ENCODE results near the gene SPATA46.

The SPATA46 gene

DNA sequence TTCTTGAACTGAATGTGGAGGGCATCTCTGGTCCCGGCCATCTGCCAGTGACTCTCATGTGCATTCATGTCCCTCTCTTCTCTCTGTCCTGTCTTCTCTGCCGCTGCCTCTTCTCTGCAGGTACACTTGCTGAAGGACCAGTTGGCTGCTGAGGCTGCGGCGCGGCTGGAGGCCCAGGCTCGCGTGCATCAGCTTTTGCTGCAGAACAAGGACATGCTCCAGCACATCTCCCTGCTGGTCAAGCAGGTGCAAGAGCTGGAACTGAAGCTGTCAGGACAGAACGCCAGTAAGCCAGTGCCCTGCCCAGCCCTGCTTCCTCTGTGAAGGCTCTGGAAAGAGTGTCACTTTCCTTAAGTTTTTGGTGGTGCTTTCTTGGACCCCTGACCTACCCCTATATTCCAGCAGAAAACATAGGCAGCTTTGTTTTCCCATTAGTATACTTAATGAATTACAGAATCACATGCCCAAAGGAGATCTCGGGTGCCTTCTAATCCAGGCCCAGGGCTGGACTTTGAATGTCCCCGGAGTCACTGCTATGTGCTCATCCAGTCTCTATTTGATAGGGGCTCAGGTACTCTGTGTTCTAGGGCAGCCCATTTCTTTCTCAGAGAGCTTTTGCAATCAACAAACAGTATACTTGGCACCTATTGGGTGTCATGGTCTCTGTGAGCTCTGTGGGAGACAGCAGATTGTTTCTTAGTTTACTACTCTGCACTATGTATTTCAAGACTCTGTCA is 11.2 kb downstream of the SPATA46 start:
- H3K79me2 ChIP-seq (ENCODE audit: control insufficient read depth, insufficient read depth, low read length, unreplicated experiment) = no peaks in the 10 kb centered on the region
- H3K4me3 ChIP-seq (ENCODE audit: low read depth, low read length) = no peak overlapping the region
- H2AFZ ChIP-seq (ENCODE audit: low read length, unreplicated experiment) = no peak overlapping the region
- no peak overlapping the region for H3K27ac ChIP-seq (ENCODE audit: low read depth, low read length)
- H3K36me3 ChIP-seq (ENCODE audit: insufficient read depth, low read length) = no peaks in the 10 kb centered on the region
- no peaks in the 10 kb centered on the region for H3K4me1 ChIP-seq (ENCODE audit: control insufficient read depth, insufficient read depth, low read length, unreplicated experiment)
- H3K27me3 ChIP-seq (ENCODE audit: insufficient read depth, low read length) = no peaks in the 10 kb centered on the region

DNA sequence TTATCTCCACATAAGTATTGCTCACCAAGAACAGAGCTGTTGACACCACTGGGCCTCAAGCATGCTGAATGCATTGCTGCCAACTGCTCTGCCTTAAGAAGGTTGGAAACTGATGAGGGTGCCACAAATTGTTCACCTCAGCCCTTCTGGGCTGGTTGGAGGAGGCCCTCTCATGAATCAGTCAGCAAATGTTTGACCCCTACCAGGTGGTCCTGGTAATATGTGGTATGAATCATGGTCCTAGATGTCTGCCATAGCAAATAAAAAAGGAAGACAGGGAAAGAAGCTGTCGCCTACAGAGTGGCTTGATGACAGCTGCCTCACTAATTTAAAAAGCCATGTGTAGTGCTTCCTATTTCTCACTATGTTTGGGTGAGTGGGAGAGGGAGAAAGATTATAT is 12.2 kb downstream of the SPATA46 start:
- Histone ChIP-seq H3K79me2 (ENCODE audit: control insufficient read depth, insufficient read depth, low read length, unreplicated experiment) (no peaks in the 10 kb centered on the region), H3K27ac (ENCODE audit: low read depth, low read length) (no peak overlapping the region), H3K27me3 (ENCODE audit: insufficient read depth, low read length) (no peaks in the 10 kb centered on the region), H2AFZ (ENCODE audit: low read length, unreplicated experiment) (no peak overlapping the region), H3K4me3 (ENCODE audit: low read depth, low read length) (no peak overlapping the region), H3K36me3 (ENCODE audit: insufficient read depth, low read length) (no peaks in the 10 kb centered on the region), H3K4me1 (ENCODE audit: control insufficient read depth, insufficient read depth, low read length, unreplicated experiment) (no peaks in the 10 kb centered on the region)

DNA sequence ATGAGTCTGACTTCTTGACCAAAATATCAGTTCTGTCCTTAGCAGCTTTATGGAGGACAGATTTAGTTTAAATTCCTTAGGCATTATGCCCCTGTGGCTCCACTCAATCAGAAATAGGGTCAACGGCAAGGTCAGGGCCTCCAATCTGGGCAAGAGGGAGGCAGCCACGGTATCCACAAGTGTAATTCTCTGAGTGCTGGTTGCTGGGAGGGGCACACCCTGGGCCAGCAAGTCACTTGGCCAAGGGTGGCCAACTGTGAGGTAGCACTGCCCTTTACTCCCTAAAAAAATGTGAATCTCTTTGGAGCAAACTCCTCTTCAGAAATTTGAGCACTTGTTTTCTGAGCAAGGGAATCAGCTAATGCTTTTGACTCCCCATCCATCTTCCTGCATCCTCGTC is 12.8 kb downstream of the SPATA46 start:
- Histone ChIP-seq H3K36me3 (ENCODE audit: insufficient read depth, low read length) (no peaks in the 10 kb centered on the region), H2AFZ (ENCODE audit: low read length, unreplicated experiment) (no peak overlapping the region), H3K27ac (ENCODE audit: low read depth, low read length) (no peak overlapping the region), H3K27me3 (ENCODE audit: insufficient read depth, low read length) (no peaks in the 10 kb centered on the region), H3K4me1 (ENCODE audit: control insufficient read depth, insufficient read depth, low read length, unreplicated experiment) (no peaks in the 10 kb centered on the region), H3K79me2 (ENCODE audit: control insufficient read depth, insufficient read depth, low read length, unreplicated experiment) (no peaks in the 10 kb centered on the region), H3K4me3 (ENCODE audit: low read depth, low read length) (no peak overlapping the region)

DNA sequence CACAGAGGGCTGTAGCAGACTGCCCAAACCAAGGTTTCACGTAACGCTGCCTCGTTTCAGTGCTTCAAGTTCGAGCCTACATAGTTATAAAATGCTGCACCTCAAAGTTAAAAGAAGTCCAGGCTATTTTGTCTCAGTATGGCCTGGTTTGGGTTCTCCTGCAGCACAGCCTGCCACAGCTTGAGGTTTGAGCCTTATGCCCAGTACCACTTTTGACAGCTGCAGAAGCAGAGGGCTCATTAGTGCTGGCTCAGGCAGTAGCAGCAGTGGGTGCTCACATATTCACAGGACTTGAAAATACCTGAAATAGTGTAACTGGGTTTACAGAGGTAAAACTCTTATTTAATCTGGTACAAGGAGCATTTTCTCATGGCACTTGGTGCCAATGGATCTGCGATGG is 15.3 kb downstream of the SPATA46 start:
- no peak overlapping the region for H3K27ac ChIP-seq (ENCODE audit: low read depth, low read length)
- H2AFZ ChIP-seq (ENCODE audit: low read length, unreplicated experiment) = no peak overlapping the region
- H3K79me2 ChIP-seq (ENCODE audit: control insufficient read depth, insufficient read depth, low read length, unreplicated experiment) = no peaks in the 10 kb centered on the region
- no peaks in the 10 kb centered on the region for H3K4me1 ChIP-seq (ENCODE audit: control insufficient read depth, insufficient read depth, low read length, unreplicated experiment)
- H3K4me3 ChIP-seq (ENCODE audit: low read depth, low read length) = no peak overlapping the region
- no peaks in the 10 kb centered on the region for H3K27me3 ChIP-seq (ENCODE audit: insufficient read depth, low read length)
- no peaks in the 10 kb centered on the region for H3K36me3 ChIP-seq (ENCODE audit: insufficient read depth, low read length)

DNA sequence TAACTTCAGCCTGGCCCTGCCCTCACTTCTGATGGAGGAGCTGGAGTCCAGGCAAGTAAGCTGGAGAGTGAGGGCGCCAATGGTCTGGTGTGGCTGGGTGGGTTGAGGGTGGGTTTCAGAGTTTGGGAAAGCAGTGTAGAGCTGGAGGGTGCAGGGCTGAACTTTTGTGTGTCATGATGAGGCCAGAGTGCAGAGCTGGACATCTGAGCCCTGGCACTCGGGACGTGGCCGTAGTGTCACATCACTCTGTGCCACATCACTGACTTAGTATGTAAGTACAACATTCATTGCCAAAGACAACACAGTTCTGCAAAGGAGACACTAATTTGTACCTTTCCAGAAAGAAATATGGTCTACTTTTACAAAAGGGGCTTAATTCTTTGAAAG is 15.8 kb downstream of the SPATA46 start:
- Histone ChIP-seq H3K79me2 (ENCODE audit: control insufficient read depth, insufficient read depth, low read length, unreplicated experiment) (no peaks in the 10 kb centered on the region), H3K27ac (ENCODE audit: low read depth, low read length) (no peak overlapping the region), H2AFZ (ENCODE audit: low read length, unreplicated experiment) (no peak overlapping the region), H3K36me3 (ENCODE audit: insufficient read depth, low read length) (no peaks in the 10 kb centered on the region), H3K4me1 (ENCODE audit: control insufficient read depth, insufficient read depth, low read length, unreplicated experiment) (no peaks in the 10 kb centered on the region), H3K27me3 (ENCODE audit: insufficient read depth, low read length) (no peaks in the 10 kb centered on the region), H3K4me3 (ENCODE audit: low read depth, low read length) (no peak overlapping the region)

DNA sequence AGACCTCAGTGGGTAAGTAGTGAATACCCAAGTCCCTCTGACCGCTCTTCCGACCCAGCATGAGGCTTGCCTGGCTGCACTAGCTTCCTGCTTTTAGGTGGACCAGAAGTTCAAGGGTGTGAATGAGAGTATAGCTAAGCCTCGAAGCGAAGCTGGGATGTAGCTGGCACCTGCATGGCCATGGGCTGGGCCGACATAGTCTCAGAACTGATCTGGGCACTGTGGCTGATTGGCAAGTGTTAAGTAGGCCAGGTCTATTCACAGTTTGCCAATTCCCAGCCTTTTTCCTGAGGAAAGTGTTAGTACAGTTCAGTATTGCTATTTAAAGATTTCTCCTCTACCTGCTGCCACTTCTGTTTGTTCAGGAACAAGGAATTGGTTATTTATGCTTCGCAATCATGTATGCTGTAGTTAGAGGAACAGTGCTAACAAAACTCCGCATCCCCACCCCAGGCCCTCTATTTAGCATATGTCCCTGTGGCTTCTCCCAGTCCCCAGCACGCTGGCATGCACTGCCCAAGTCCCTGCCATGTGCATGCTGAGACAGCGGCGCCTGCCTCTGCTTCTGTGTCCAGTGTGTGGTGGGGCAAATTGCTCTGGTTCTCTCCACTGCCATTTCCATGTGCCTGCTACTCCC is 16.3 kb downstream of the SPATA46 start:
- no peak overlapping the region for H3K27ac ChIP-seq (ENCODE audit: low read depth, low read length)
- H2AFZ ChIP-seq (ENCODE audit: low read length, unreplicated experiment) = no peak overlapping the region
- H3K36me3 ChIP-seq (ENCODE audit: insufficient read depth, low read length) = no peaks in the 10 kb centered on the region
- no peaks in the 10 kb centered on the region for H3K4me1 ChIP-seq (ENCODE audit: control insufficient read depth, insufficient read depth, low read length, unreplicated experiment)
- H3K27me3 ChIP-seq (ENCODE audit: insufficient read depth, low read length) = no peaks in the 10 kb centered on the region
- H3K4me3 ChIP-seq (ENCODE audit: low read depth, low read length) = no peak overlapping the region
- no peaks in the 10 kb centered on the region for H3K79me2 ChIP-seq (ENCODE audit: control insufficient read depth, insufficient read depth, low read length, unreplicated experiment)

DNA sequence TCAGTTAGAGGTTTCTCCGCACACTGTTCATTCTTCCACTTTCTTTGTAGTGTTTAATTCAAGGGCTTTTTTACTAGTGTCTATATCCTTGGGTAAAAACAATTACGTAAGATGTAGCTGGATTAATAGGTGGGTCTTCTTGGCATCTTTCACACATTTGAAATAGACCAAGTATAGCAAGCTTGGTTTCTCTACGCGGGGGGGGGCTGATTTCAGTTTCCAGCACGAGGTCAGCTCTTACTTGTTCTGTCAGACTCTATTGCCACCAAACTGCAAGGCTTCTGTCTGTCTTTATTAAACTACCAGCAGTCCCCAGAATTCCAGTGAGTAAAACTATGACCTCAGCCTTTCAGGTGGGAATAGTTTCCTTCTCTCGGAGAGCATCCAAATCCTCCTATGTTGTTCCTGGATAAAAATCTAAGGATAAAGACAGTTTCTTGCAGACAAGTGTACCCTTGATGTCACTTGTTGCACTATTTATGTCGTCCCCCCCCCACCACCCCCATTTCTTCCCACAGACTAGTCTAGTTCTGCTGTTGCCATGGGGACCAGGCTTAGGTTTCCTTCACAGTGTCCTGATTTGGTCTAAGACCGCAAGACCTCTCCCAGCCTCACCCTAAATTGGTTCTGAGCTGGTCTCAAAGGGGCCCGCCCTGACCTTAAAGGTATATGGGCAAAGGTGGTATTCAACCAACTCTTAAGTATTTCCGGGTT is 17.0 kb downstream of the SPATA46 start:
- Histone ChIP-seq H3K4me3 (ENCODE audit: low read depth, low read length) (no peak overlapping the region), H3K79me2 (ENCODE audit: control insufficient read depth, insufficient read depth, low read length, unreplicated experiment) (no peaks in the 10 kb centered on the region), H3K27ac (ENCODE audit: low read depth, low read length) (no peak overlapping the region), H3K36me3 (ENCODE audit: insufficient read depth, low read length) (no peaks in the 10 kb centered on the region), H3K4me1 (ENCODE audit: control insufficient read depth, insufficient read depth, low read length, unreplicated experiment) (no peaks in the 10 kb centered on the region), H3K27me3 (ENCODE audit: insufficient read depth, low read length) (no peaks in the 10 kb centered on the region), H2AFZ (ENCODE audit: low read length, unreplicated experiment) (no peak overlapping the region)

DNA sequence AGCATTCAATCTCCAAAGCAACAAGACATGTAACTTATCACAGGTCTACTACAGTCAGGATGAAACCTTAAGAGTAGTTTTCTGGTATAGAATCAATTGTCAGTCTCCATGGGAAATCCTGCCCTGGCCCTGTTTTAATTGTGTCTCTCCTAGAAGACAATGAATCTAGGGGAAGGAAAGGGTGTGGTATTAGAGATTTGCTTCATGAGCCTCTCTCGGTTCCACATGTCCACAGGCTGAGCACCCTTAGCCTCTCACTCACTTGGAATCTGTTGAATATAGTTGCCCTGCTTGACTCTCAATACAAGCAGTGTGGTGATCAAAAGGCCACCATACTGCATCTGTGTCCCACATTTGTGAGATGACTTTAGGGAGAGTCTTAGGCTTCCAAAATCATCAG is 17.7 kb downstream of the SPATA46 start:
- Histone ChIP-seq H3K79me2 (ENCODE audit: control insufficient read depth, insufficient read depth, low read length, unreplicated experiment) (no peaks in the 10 kb centered on the region), H3K36me3 (ENCODE audit: insufficient read depth, low read length) (no peaks in the 10 kb centered on the region), H3K27ac (ENCODE audit: low read depth, low read length) (no peak overlapping the region), H3K4me1 (ENCODE audit: control insufficient read depth, insufficient read depth, low read length, unreplicated experiment) (no peaks in the 10 kb centered on the region), H3K27me3 (ENCODE audit: insufficient read depth, low read length) (no peaks in the 10 kb centered on the region), H2AFZ (ENCODE audit: low read length, unreplicated experiment) (no peak overlapping the region), H3K4me3 (ENCODE audit: low read depth, low read length) (no peak overlapping the region)

DNA sequence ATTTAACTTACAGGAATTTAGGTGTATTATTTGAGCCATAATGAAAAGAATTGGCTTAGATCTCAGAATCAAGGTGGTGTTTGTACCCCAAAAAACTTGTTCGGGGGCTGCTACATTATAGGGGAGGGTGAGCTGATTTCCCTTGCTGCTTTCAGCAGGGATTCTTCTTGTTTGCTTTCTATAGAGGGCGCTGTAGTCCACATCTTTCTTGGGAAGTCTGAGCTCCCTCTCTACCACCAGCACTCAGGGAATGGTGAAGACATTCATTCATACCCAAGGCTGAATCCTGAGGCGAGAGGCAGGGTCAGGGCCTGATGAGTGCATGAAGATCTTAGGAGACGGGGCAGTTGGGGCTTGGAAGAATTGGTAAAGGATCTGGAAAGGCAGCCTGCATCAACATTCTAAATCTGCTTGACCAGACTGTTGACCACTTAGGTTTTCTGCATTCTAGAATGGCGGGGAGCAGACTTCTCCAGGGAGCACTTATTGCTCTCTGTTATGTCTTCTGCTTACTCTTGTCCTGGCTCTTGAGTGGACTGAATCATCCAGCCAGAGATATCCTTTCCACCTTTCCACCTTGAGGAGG is 18.9 kb downstream of the SPATA46 start:
- no peaks in the 10 kb centered on the region for H3K27me3 ChIP-seq (ENCODE audit: insufficient read depth, low read length)
- no peaks in the 10 kb centered on the region for H3K79me2 ChIP-seq (ENCODE audit: control insufficient read depth, insufficient read depth, low read length, unreplicated experiment)
- no peak overlapping the region for H2AFZ ChIP-seq (ENCODE audit: low read length, unreplicated experiment)
- no peaks in the 10 kb centered on the region for H3K4me1 ChIP-seq (ENCODE audit: control insufficient read depth, insufficient read depth, low read length, unreplicated experiment)
- H3K27ac ChIP-seq (ENCODE audit: low read depth, low read length) = no peak overlapping the region
- H3K36me3 ChIP-seq (ENCODE audit: insufficient read depth, low read length) = no peaks in the 10 kb centered on the region
- no peak overlapping the region for H3K4me3 ChIP-seq (ENCODE audit: low read depth, low read length)

DNA sequence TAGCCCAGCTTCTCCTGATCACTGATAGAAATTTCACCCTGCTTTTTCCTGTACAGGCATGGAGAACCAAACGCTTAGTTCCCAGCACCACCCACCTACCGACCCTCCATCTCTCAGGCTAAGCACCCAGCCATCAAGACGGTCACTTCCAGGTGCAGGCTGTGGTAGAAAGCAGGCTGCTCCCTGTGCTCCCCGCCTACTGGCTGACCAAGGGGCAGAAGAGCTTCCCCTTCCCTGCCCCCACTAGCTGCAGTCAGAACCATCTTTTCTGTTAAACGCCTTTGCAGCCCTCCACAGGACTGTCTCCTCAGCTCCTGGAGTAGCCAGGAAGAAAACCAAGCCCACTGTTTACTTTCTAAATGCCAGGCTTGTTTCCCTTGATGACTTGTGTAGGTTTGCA is 23.0 kb downstream of the SPATA46 start:
- Histone ChIP-seq H3K79me2 (ENCODE audit: control insufficient read depth, insufficient read depth, low read length, unreplicated experiment) (no peaks in the 10 kb centered on the region), H3K4me3 (ENCODE audit: low read depth, low read length) (no peak overlapping the region), H3K36me3 (ENCODE audit: insufficient read depth, low read length) (no peaks in the 10 kb centered on the region), H2AFZ (ENCODE audit: low read length, unreplicated experiment) (no peak overlapping the region), H3K4me1 (ENCODE audit: control insufficient read depth, insufficient read depth, low read length, unreplicated experiment) (peaks cover 13% of the 10 kb centered on the region), H3K27ac (ENCODE audit: low read depth, low read length) (no peak overlapping the region), H3K27me3 (ENCODE audit: insufficient read depth, low read length) (no peaks in the 10 kb centered on the region)
